HCT116 (cell line): Measurements from ENCODE around the gene GTPBP1. TPM values are rescaled to one million over a fixed set of nuclear protein-coding genes. Genes with fewer than 3 reads are reported as not detected.

Source experiments
- ATAC-seq: fragments of 200-7000 bp; cut with Tn5 transposase; 2 replicates; pipeline ENCODE4 v1.9.1; 2020; ENCODE audit warnings: mild to moderate bottlenecking, moderate library complexity
- BruUV-seq: library from RNA; stranded (reverse); fragments of 400-500 nt; replicated peaks from 2 replicates; lab custom pipeline; 2021; lab: Mats Ljungman, UMichigan
- CTCF ChIA-PET: fragments of 300-600 bp; sonication (Branson Sonifier 250); formaldehyde crosslinking; loops from one replicate; lab custom pipeline; 2021; ENCODE audit warnings: antibody characterized with exemption; lab: Charles Lee
- POLR2A ChIA-PET: fragments of 300-600, 350-600 bp; sonication (Branson Sonifier 250); formaldehyde crosslinking; loops from one replicate; lab custom pipeline; 2021; ENCODE audit warnings: antibody characterized with exemption; lab: Charles Lee
- RAD21 ChIA-PET, 2 experiments: fragments of 300-600 bp; sonication (Branson Sonifier 250); formaldehyde crosslinking; loops; one replicate each; lab custom pipeline; 2023; ENCODE audit warnings: low total read pairs in 2 of 2; ENCODE audit not compliant: uncharacterized antibody in 2 of 2, unreplicated experiment in 2 of 2, low non-redundant PET in 1 of 2; lab: Charles Lee
- DNase-seq: peaks from one replicate; pipeline ENCODE4 v3.0.0-alpha.2; 2010; ENCODE audit warnings: low read depth, low spot score
- H2AFZ ChIP-seq: fragments of 200-600 bp; shearing (Covaris generic), sonication (generic); 2 replicates; pipeline ENCODE4 v1.6.1; 2017; ENCODE audit warnings: low read depth, mixed run types, mixed read lengths, antibody characterized with exemption, low read length; ENCODE audit not compliant: poor library complexity, severe bottlenecking
- H3K27ac ChIP-seq: 2 replicates; pipeline ENCODE4 v1.5.1; 2012; ENCODE audit warnings: low read depth, low read length
- H3K27me3 ChIP-seq: fragments of 200-600 bp; sonication (generic); 2 replicates; pipeline ENCODE4 v1.6.1; 2016; ENCODE audit warnings: mixed run types, low read length, mixed read lengths; ENCODE audit not compliant: insufficient read depth
- H3K36me3 ChIP-seq, 2 experiments: fragments of 200-500 bp in 1 of 2; fragments of 200-600 bp in 1 of 2; sonication (Bioruptor generic) in 1 of 2; sonication (generic) in 1 of 2; 2 replicates each; pipeline versions ENCODE4 v1.5.1 to v1.6.1; 2014 to 2016; ENCODE audit warnings: low read length in 2 of 2, inconsistent platforms in 1 of 2, mixed read lengths in 1 of 2, mixed run types in 1 of 2; ENCODE audit not compliant: insufficient read depth in 2 of 2, control insufficient read depth in 1 of 2
- H3K4me1 ChIP-seq, 2 experiments: fragments of 200-600 bp in 1 of 2; sonication (generic) in 1 of 2; 2 replicates each; pipeline versions ENCODE4 v1.5.1 to v1.6.1; 2012 to 2017; ENCODE audit warnings: low read length in 2 of 2, inconsistent platforms in 1 of 2, mild to moderate bottlenecking in 1 of 2, mixed read lengths in 1 of 2, mixed run types in 1 of 2, moderate library complexity in 1 of 2; ENCODE audit not compliant: insufficient read depth in 2 of 2, control insufficient read depth in 1 of 2
- H3K4me2 ChIP-seq: fragments of 200-600 bp; sonication (generic); 2 replicates; pipeline ENCODE4 v1.6.1; 2017; ENCODE audit warnings: mixed run types, low read length, mixed read lengths
- H3K4me3 ChIP-seq, 2 experiments: fragments of 200-600 bp in 1 of 2; sonication (generic) in 1 of 2; replicated peaks in 1 of 2; 2 replicates each; pipeline ENCODE4 v1.5.1; 2011 to 2016; ENCODE audit warnings: low read length in 2 of 2, control low read depth in 1 of 2, low read depth in 1 of 2, mild to moderate bottlenecking in 1 of 2, mixed read lengths in 1 of 2, mixed run types in 1 of 2
- H3K79me2 ChIP-seq: fragments of 200-600 bp; sonication (generic); 2 replicates; pipeline ENCODE4 v1.6.1; 2017; ENCODE audit warnings: mild to moderate bottlenecking, mixed run types, low read length, moderate library complexity, mixed read lengths; ENCODE audit not compliant: insufficient read depth
- H3K9ac ChIP-seq: fragments of 200-600 bp; sonication (generic); 2 replicates; pipeline ENCODE4 v1.6.1; 2016; ENCODE audit warnings: low read length, mixed read lengths
- H3K9me2 ChIP-seq: fragments of 200-600 bp; sonication (generic), shearing (Covaris generic); 2 replicates; pipeline ENCODE4 v1.6.1; 2017; ENCODE audit warnings: mixed run types, mild to moderate bottlenecking, moderate library complexity; ENCODE audit not compliant: insufficient read depth
- H3K9me3 ChIP-seq, 2 experiments: fragments of 200-500 bp in 1 of 2; fragments of 200-600 bp in 1 of 2; sonication (Bioruptor generic) in 1 of 2; sonication (generic) in 1 of 2; 2 replicates each; pipeline ENCODE4 v1.6.1; 2014 to 2017; ENCODE audit warnings: low read length in 2 of 2, mixed read lengths in 2 of 2, inconsistent platforms in 1 of 2, low read depth in 1 of 2, mild to moderate bottlenecking in 1 of 2, mixed run types in 1 of 2, moderate library complexity in 1 of 2; ENCODE audit not compliant: control insufficient read depth in 1 of 2, insufficient read depth in 1 of 2
- H4K20me1 ChIP-seq: fragments of 200-600 bp; sonication (generic), shearing (Covaris generic); 2 replicates; pipeline ENCODE4 v1.6.1; 2017; ENCODE audit warnings: mixed run types, mild to moderate bottlenecking, moderate library complexity; ENCODE audit not compliant: insufficient read depth
- ATF3 ChIP-seq: IDR thresholded peaks from 2 replicates; pipeline ENCODE4 v1.6.1; 2012
- CEBPB ChIP-seq: IDR thresholded peaks from 2 replicates; pipeline ENCODE4 v1.6.1; 2012; ENCODE audit warnings: low read depth
- EGR1 ChIP-seq: IDR thresholded peaks from 2 replicates; pipeline ENCODE4 v1.6.1; 2012; ENCODE audit warnings: low read depth
- ELF1 ChIP-seq: IDR thresholded peaks from 2 replicates; pipeline ENCODE4 v1.6.1; 2012; ENCODE audit warnings: low read depth, borderline replicate concordance
- EZH2phosphoT487 ChIP-seq: fragments of 200-600 bp; IDR thresholded peaks from 2 replicates; pipeline ENCODE4 v1.6.1; 2018; ENCODE audit warnings: antibody characterized with exemption, borderline replicate concordance
- FOSL1 ChIP-seq: IDR thresholded peaks from 2 replicates; pipeline ENCODE4 v1.6.1; 2012; ENCODE audit warnings: low read depth
- MAX ChIP-seq: IDR thresholded peaks from 2 replicates; pipeline ENCODE4 v1.6.1; 2012
- POLR2AphosphoS5 ChIP-seq: IDR thresholded peaks from 2 replicates; pipeline ENCODE4 v1.6.1; 2011; ENCODE audit warnings: mild to moderate bottlenecking, low read depth, low read length, moderate library complexity
- RAD21 ChIP-seq: IDR thresholded peaks from 2 replicates; pipeline ENCODE4 v1.6.1; 2012; ENCODE audit warnings: low read depth, mild to moderate bottlenecking
- REST ChIP-seq: IDR thresholded peaks from 2 replicates; pipeline ENCODE4 v1.6.1; 2012; ENCODE audit warnings: low read depth
- SIN3A ChIP-seq: IDR thresholded peaks from 2 replicates; pipeline ENCODE4 v1.6.1; 2012; ENCODE audit warnings: low read depth
- SP1 ChIP-seq: IDR thresholded peaks from 2 replicates; pipeline ENCODE4 v1.6.1; 2012; ENCODE audit warnings: low read depth
- ZBTB33 ChIP-seq: IDR thresholded peaks from 2 replicates; pipeline ENCODE4 v1.6.1; 2011; ENCODE audit warnings: mild to moderate bottlenecking, low read length, moderate library complexity; ENCODE audit not compliant: insufficient replicate concordance; ENCODE audit errors: extremely low read depth
- ZFX ChIP-seq: fragments of 450-650 bp; IDR thresholded peaks from 2 replicates; pipeline ENCODE4 v1.6.1; 2017
- ZNF274 ChIP-seq: fragments of 200-500 bp; sonication (Bioruptor generic); IDR thresholded peaks from 2 replicates; pipeline ENCODE4 v1.6.1; 2014; ENCODE audit warnings: mild to moderate bottlenecking, low read depth, low read length, inconsistent platforms
- intact Hi-C: fragments of 100-400 bp; cut with micrococcal nuclease; formaldehyde crosslinking; loops from 2 replicates; pipeline ENCODE4 v1.10.0; 2022
- total RNA-seq: library from RNA; stranded (reverse); gene quantifications from one replicate; pipeline ENCODE4 v1.2.1, GENCODE V29; 2021; ENCODE audit not compliant: unreplicated experiment

Gene GTPBP1
- total RNA-seq, 1 experiment from 2014 or later, result 48.2 TPM

- H3K9ac ChIP-seq, result no peak overlapping the region
- H4K20me1 ChIP-seq, result no peaks in the 10 kb centered on the region
- no TSS peak for BruUV-seq
- CTCF ChIA-PET, result no interaction called here
- no peaks in the 10 kb centered on the region for H3K27me3 ChIP-seq
- no peak overlapping the region for H3K4me3 ChIP-seq
- DNase-seq (no peak), ATAC-seq (no peak)
- no peak overlapping the region for H3K4me2 ChIP-seq
- no peak overlapping the region for H3K27ac ChIP-seq
- no peaks in the 10 kb centered on the region for H3K9me2 ChIP-seq
- intact Hi-C loops, result no loop called here
- H2AFZ ChIP-seq, result no peak overlapping the region
- TF ChIP-seq CEBPB, result no peak
- no peak for TF ChIP-seq SIN3A
- no peaks in the 10 kb centered on the region for H3K9me3 ChIP-seq
- RAD21 ChIA-PET, result no interaction called here
- H3K79me2 ChIP-seq, result peaks cover 80% of the 10 kb centered on the region
- POLR2A ChIA-PET, result no interaction called here
- peaks cover 6 to 16% of the 10 kb centered on the region in 2 experiments; a peak in 3 of 4 replicates for H3K36me3 ChIP-seq
- H3K4me1 ChIP-seq, result peaks cover 2 to 12% of the 10 kb centered on the region in 2 experiments
Measured at GRCh38 chr22:38712486-38713207, 6.9 kb downstream of the GTPBP1 start.

- RAD21 ChIA-PET, result no interaction called here
- TF ChIP-seq POLR2AphosphoS5 (no peak), ELF1 (no peak), ZNF274 (no peak), MAX (no peak), FOSL1 (no peak), EGR1 (no peak), ZFX (no peak), ATF3 (no peak), SP1 (no peak), RAD21 (no peak), REST (no peak), ZBTB33 (no peak), EZH2phosphoT487 (no peak), CEBPB (no peak)
Measured at GRCh38 chr22:38713921-38714320, 8.2 kb downstream of the GTPBP1 start.

More at GRCh38 chr22:38713921-38714320, 8.2 kb downstream of the GTPBP1 start:
- ChIA-PET CTCF (interaction anchor here (1.5 kb wide), 1 partner anchor 11 kb away, joined by 6 read pairs; no protein-coding TSS in a partner anchor), POLR2A (no interaction called here)
- intact Hi-C loops, result no loop called here
- H3K9ac ChIP-seq, result no peak overlapping the region
- H3K27me3 ChIP-seq, result no peaks in the 10 kb centered on the region
- H3K4me1 ChIP-seq, result peaks cover 11 to 18% of the 10 kb centered on the region in 2 experiments
- H3K4me2 ChIP-seq, result no peak overlapping the region
- H3K36me3 ChIP-seq, result peaks cover 6 to 16% of the 10 kb centered on the region in 2 experiments; a peak in 3 of 4 replicates
- ATAC-seq, result no peak
- H3K27ac ChIP-seq, result no peak overlapping the region
- no peak overlapping the region for H3K4me3 ChIP-seq
- no peaks in the 10 kb centered on the region for H3K9me2 ChIP-seq
- no peak overlapping the region for H2AFZ ChIP-seq
- DNase-seq, result no peak
- BruUV-seq, result no TSS peak
- H3K79me2 ChIP-seq, result peaks cover 72% of the 10 kb centered on the region
- H3K9me3 ChIP-seq, result no peaks in the 10 kb centered on the region
- no peaks in the 10 kb centered on the region for H4K20me1 ChIP-seq
